Heart right ventricle (tissue), 16 donors: ENCODE measurements around the gene ADCY7. TPM values are rescaled to one million over a fixed set of nuclear protein-coding genes. Genes with fewer than 3 reads are reported as not detected.
A peak's percentile ranks its signal among the peaks of the same experiment; 100 is the strongest.

Experiments used
- ATAC-seq, 8 donors: fragments of 200-7000 bp; cut with Tn5 transposase; one replicate each; pipeline ENCODE4 v1.9.1; 2020; ENCODE audit warnings: mild to moderate bottlenecking in 8 of 8, moderate library complexity in 8 of 8, moderate number of reproducible peaks in 1 of 8
- DNase-seq, 2 donors: peaks; one replicate each; pipeline ENCODE4 v3.0.0-alpha.2; 2020
- H3K27ac ChIP-seq, 10 donors: fragments of 200-600 bp; sonication (generic) in 2 of 10; one replicate each; pipeline versions ENCODE4 v1.5.0 to v1.8.0; 2020 to 2022; ENCODE audit warnings: mild to moderate bottlenecking in 3 of 10
- H3K27me3 ChIP-seq, 7 donors: fragments of 200-600 bp; one replicate each; pipeline ENCODE4 v1.8.0; 2021 to 2022; ENCODE audit warnings: mild to moderate bottlenecking in 2 of 7
- H3K36me3 ChIP-seq, 9 donors: fragments of 200-600 bp; sonication (generic) in 1 of 9; one replicate each; pipeline versions ENCODE4 v1.5.0 to v1.8.0; 2020 to 2022; ENCODE audit warnings: mild to moderate bottlenecking in 2 of 9
- H3K4me1 ChIP-seq, 9 donors: fragments of 200-600 bp; sonication (generic) in 1 of 9; one replicate each; pipeline versions ENCODE4 v1.5.0 to v1.8.0; 2020 to 2022; ENCODE audit warnings: mild to moderate bottlenecking in 4 of 9
- H3K4me3 ChIP-seq, 10 donors: fragments of 200-600 bp; sonication (generic) in 2 of 10; one replicate each; pipeline versions ENCODE4 v1.5.0 to v1.8.0; 2020 to 2022; ENCODE audit warnings: mild to moderate bottlenecking in 7 of 10, moderate library complexity in 2 of 10
- H3K9me3 ChIP-seq, 11 donors: fragments of 200-600 bp in 10 of 11; sonication (generic) in 2 of 11; one replicate each; pipeline versions ENCODE4 v1.5.0 to v1.8.0; 2013 to 2022; ENCODE audit warnings: mild to moderate bottlenecking in 2 of 11, control low read depth in 1 of 11, moderate library complexity in 1 of 11
- WGBS, 2 donors: extraction: QIAGEN DNeasy Blood & Tissue Kit; methylation state at CpG; one replicate each; pipeline ENCODE4 v1.1.7; 2013; ENCODE audit warnings: inconsistent platforms in 1 of 2; 5-methylcytosine and 5-hydroxymethylcytosine counted together
- intact Hi-C, 10 donors: fragments of 100-400 bp; cut with DNase I; formaldehyde crosslinking; loops; one replicate each; pipeline versions ENCODE4 v1.11.1 to v1.14.2; 2022
- polyA plus RNA-seq, 2 donors: library from polyadenylated mRNA; stranded (reverse); fragments of 200-250 nt; gene quantifications; one replicate each; pipeline ENCODE4 v1.2.3, GENCODE V29; 2013
- total RNA-seq, 10 donors: library from RNA; stranded (reverse); fragmentation: NEBNext Ultra II Directional in 3 of 10; extraction: Animal tissue kit (Norgen Biotek cat#: 25700) in 3 of 10; gene quantifications; one replicate each; pipeline versions ENCODE4 v1.2.1 to v1.2.4, GENCODE V29; 2021 to 2023
- TF ChIP-seq, protein P1 (sequence below), 9 donors: fragments of 200-600 bp; sonication (generic) in 2 of 9; IDR thresholded peaks; one replicate each; pipeline versions ENCODE4 v1.5.0 to v1.8.0; 2021 to 2022; ENCODE audit warnings: antibody characterized with exemption in 9 of 9, mild to moderate bottlenecking in 5 of 9, moderate library complexity in 1 of 9
- donor health status: Arrhythmogenic right ventricular cardiomyopathy.
- donor health status: ischemic (EF 13 %, LVEDD 7.1; RV severe dilation, severe dysfunction).
- donor health status: healthy with polysubstance abuse.
- donor health status: DM: no; HTN: yes; CAD: no.
- donor health status: DM: no; HTN: no; CAD: no.
- donor health status: ischemic (EF 25% LVEDD 6.9; RV normal size, moderate dysfunction).
- donor health status: ischemic (EF 25% LVEDD 5.7; RV mildly dilated, moderate dysfunction).
- donor health status: healthy.
- donor health status: DM: yes; HTN: yes; CAD: no.
- donor health status: Ischemic cardiomyopathy.
- donor health status: ischemic (EF 35%, LVEDD 5.7; RV mildly dilated, moderate dysfunction).
- donor health status: nonischemic (EF 11% LVEDD 7.7; RV severe dilation, severe dysfunction).
- donor health status: DM: yes; HTN: yes; CAD: no.
- donor health status: PGD.
- donor health status: ischemic (EF 29% LVEDD 5.4; RV normal size, mild dysfunction).
- donor health status: nonischemic (EF 23%, LVEDD 6.1; RV moderate dilation, normal function).

The ADCY7 gene
- total and polyA plus RNA-seq, 12 donors, result 2.2 to 25.5 (median 4.7) TPM

DNA sequence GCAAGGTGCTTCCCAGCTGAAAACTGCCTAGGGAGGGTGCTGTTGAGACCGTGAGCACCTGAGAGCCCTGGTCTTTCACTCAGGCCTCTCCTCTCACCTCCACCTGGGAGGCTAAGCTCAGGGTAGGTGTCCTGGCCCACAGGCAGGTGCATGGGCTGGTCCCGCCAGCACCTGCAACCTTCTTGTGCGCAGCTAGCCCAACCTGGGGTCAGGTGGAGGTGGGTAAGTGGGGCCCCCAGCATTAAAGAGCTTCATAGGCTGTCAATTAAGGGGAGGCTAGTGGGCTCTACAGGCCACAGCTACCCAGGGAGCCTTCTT, 8.7 kb downstream of the ADCY7 start:
- TF ChIP-seq, protein P1, sequence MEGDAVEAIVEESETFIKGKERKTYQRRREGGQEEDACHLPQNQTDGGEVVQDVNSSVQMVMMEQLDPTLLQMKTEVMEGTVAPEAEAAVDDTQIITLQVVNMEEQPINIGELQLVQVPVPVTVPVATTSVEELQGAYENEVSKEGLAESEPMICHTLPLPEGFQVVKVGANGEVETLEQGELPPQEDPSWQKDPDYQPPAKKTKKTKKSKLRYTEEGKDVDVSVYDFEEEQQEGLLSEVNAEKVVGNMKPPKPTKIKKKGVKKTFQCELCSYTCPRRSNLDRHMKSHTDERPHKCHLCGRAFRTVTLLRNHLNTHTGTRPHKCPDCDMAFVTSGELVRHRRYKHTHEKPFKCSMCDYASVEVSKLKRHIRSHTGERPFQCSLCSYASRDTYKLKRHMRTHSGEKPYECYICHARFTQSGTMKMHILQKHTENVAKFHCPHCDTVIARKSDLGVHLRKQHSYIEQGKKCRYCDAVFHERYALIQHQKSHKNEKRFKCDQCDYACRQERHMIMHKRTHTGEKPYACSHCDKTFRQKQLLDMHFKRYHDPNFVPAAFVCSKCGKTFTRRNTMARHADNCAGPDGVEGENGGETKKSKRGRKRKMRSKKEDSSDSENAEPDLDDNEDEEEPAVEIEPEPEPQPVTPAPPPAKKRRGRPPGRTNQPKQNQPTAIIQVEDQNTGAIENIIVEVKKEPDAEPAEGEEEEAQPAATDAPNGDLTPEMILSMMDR (IDR thresholded peaks at IDR 0.05), result no peak
- 90 to 93% methylated on average over 3 of the region's 3 CpGs for WGBS, 2 donors
- no peak for DNase-seq
- no peak for ATAC-seq
- intact Hi-C loops, result no loop called here
- Histone ChIP-seq H3K36me3 (no peaks in the 10 kb centered on the region), H3K9me3 (peaks cover 0 to 4% (median 0%) of the 10 kb centered on the region in 11 donors), H3K27me3 (no peaks in the 10 kb centered on the region), H3K27ac (peak overlapping the region in 6 of 10 donors; percentile 14 to 93 (median 65)), H3K4me1 (peaks cover 0 to 90% (median 0%) of the 10 kb centered on the region in 9 donors), H3K4me3 (peak overlapping the region in 7 of 10 donors; percentile 4 to 55 (median 33))

DNA sequence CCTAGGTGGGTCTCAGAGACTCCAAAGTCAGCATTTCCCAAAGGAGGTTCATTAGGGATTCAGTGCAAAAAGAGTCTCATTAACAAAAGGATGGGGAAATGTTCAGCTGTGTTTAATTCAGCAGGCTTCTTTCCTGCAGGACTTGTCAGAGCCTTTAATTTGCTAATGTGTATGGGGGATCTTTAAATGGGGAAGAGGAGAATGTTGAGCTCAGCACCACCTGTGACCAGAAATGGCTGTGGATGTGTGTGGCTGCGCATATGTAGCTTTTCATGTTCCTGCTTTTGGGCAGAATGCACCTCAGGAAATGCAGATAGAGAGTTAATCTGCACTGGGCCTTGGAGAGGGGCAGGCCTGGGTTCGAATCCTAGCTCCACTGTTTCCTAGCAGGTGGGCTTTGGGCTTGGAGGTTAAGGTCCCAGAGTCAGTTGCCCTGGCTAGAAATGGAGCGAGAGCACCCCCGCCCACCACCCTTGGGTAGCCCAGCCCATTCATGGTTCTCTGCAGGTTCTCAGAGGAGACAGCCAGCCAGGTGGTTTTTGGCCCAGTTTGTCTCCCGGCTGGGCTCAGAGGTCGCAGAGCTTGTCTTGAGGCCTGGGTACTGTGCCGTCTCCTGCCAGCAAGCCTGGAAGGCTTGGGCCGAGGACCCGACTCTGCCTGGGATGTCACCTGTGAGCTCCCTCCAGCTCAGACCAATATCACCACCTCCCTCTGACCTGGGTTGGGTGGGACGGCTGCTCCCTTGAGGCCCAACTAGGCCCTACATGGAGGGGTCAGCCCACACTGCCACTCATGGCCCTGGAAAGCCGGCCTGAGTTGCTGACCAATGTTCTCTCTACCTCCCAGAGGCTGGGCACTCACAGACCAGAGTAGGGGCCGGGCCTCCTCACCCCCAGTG, 9.3 kb downstream of the ADCY7 start:
- intact Hi-C loops, result no loop called here
- DNase-seq, result no peak
- no peak for ATAC-seq
- TF ChIP-seq, protein P1 (IDR thresholded peaks at IDR 0.05), result no peak
- Histone ChIP-seq H3K4me3 (peak overlapping the region in 7 of 10 donors; percentile 4 to 55 (median 32)), H3K36me3 (no peaks in the 10 kb centered on the region), H3K4me1 (peaks cover 0 to 90% (median 0%) of the 10 kb centered on the region in 9 donors), H3K9me3 (peaks cover 0 to 7% (median 0%) of the 10 kb centered on the region in 11 donors), H3K27ac (peak overlapping the region in 3 of 10 donors; percentile 2 to 93 (median 61)), H3K27me3 (no peaks in the 10 kb centered on the region)
- 86% methylated on average over 12 of the region's 12 CpGs for WGBS, 2 donors

DNA sequence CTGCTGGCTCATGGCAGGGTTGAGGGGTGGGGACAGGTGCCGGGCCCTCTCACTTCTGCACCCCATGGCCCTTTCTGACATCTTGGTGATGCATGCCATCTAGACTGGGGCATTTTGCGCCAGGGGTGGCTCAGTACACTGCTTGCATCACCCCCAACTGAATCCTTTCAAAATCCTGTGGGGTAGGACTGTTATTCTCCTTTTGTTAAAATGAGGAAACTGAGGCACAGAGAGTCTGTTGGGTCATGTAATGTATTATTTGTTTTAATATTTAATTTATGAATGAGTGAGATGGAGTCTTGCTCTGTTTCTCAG, 9.9 kb downstream of the ADCY7 start:
- no peak for DNase-seq
- H3K27ac ChIP-seq, result peak overlapping the region in 1 of 10 donors; percentile 93

DNA sequence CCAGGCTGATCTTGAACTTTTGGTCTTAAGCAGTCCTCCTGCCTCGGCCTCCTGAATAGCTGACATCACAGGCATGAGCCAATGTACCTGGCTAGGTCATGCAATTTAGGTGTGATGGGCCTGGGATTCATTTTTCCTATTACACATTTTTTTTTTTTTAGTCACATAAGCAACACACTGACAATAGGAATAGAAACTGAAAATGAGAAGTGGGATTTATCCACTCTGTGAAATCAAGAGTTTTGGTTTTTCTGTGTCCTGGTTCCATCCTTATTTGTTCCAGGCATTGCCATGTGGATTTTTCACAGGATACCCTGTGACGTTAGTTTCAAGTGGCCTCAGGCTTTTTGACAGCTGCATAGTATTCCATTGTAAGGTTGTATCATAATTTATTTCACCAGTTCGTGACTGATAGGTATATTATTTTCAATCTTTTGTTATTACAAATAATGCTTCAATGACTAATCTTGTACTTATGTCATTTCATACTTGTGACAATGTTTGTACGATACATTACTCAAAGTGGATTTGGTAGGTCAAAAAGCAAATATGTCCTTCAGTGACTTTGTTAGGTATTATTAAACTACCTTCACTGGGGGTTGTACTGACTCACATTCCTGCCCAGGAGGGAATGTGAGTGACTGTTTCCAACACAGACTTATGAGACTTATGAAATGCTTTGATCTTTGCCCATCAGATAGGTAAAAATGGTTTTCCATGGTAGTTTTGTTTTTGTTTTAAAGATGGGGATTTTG, 10.6 kb downstream of the ADCY7 start:
- Histone ChIP-seq H3K4me3 (no peak overlapping the region), H3K4me1 (peaks cover 0 to 91% (median 5%) of the 10 kb centered on the region in 9 donors), H3K9me3 (peaks cover 0 to 9% (median 0%) of the 10 kb centered on the region in 11 donors), H3K36me3 (no peaks in the 10 kb centered on the region), H3K27ac (peak overlapping the region in 1 of 10 donors; percentile 93), H3K27me3 (no peaks in the 10 kb centered on the region)
- DNase-seq, result no peak
- no peak for ATAC-seq
- 85 to 90% methylated on average over 4 of the region's 4 CpGs for WGBS, 2 donors
- TF ChIP-seq, protein P1 (IDR thresholded peaks at IDR 0.05), result no peak
- intact Hi-C loops, result no loop called here

More for the DNA sequence above, 9.9 kb downstream of the ADCY7 start:
- intact Hi-C loops, result no loop called here
- no peak for ATAC-seq
- Histone ChIP-seq H3K36me3 (no peaks in the 10 kb centered on the region), H3K27me3 (no peaks in the 10 kb centered on the region), H3K9me3 (peaks cover 0 to 9% (median 0%) of the 10 kb centered on the region in 11 donors), H3K4me3 (peak overlapping the region in 1 of 10 donors; percentile 55), H3K4me1 (peaks cover 0 to 91% (median 0%) of the 10 kb centered on the region in 9 donors)
- WGBS, 2 donors, result 90 to 97% methylated on average over 2 of the region's 2 CpGs
- TF ChIP-seq, protein P1 (IDR thresholded peaks at IDR 0.05), result no peak
